Liver (tissue), 3 donors: ENCODE results near the gene TYMP.

Experiments used
- FOXA1 ChIP-seq: IDR thresholded peaks from 2 replicates; pipeline ENCODE4 v1.6.1; 2016; ENCODE audit warnings: antibody characterized with exemption
- RAD21 ChIP-seq, 2 donors: IDR thresholded peaks; 2 replicates each; pipeline ENCODE4 v1.6.1; 2016; ENCODE audit warnings: antibody characterized with exemption in 2 of 2, mild to moderate bottlenecking in 2 of 2
- RXRA ChIP-seq, 2 donors: IDR thresholded peaks; 2 replicates each; pipeline ENCODE4 v1.6.1; 2017 to 2018; ENCODE audit warnings: antibody characterized with exemption in 2 of 2, mild to moderate bottlenecking in 1 of 2
- SP1 ChIP-seq: IDR thresholded peaks from 2 replicates; pipeline ENCODE4 v1.6.1; 2018; ENCODE audit warnings: antibody characterized with exemption, mild to moderate bottlenecking
- TAF1 ChIP-seq: conservative IDR thresholded peaks from 2 replicates; pipeline ENCODE4 v1.6.1; 2016; ENCODE audit warnings: antibody characterized with exemption, mild to moderate bottlenecking
- YY1 ChIP-seq: IDR thresholded peaks from 2 replicates; pipeline ENCODE4 v1.6.1; 2016; ENCODE audit warnings: antibody characterized with exemption, mild to moderate bottlenecking
- TF ChIP-seq, protein P1 (sequence below): fragments of 150-350 bp; IDR thresholded peaks from 2 replicates; pipeline ENCODE4 v1.5.1; 2017; ENCODE audit warnings: improper control_type of control experiment, low read depth, low read length; ENCODE audit not compliant: missing input control
- TF ChIP-seq, protein P2 (sequence below): IDR thresholded peaks from 2 replicates; pipeline ENCODE4 v1.6.1; 2016; ENCODE audit warnings: antibody characterized with exemption, mild to moderate bottlenecking
- TF ChIP-seq, protein P3 (sequence below): IDR thresholded peaks from 2 replicates; pipeline ENCODE4 v1.6.1; 2016; ENCODE audit warnings: antibody characterized with exemption
- donor health status: healthy.
- donor health status: healthy.

DNA sequence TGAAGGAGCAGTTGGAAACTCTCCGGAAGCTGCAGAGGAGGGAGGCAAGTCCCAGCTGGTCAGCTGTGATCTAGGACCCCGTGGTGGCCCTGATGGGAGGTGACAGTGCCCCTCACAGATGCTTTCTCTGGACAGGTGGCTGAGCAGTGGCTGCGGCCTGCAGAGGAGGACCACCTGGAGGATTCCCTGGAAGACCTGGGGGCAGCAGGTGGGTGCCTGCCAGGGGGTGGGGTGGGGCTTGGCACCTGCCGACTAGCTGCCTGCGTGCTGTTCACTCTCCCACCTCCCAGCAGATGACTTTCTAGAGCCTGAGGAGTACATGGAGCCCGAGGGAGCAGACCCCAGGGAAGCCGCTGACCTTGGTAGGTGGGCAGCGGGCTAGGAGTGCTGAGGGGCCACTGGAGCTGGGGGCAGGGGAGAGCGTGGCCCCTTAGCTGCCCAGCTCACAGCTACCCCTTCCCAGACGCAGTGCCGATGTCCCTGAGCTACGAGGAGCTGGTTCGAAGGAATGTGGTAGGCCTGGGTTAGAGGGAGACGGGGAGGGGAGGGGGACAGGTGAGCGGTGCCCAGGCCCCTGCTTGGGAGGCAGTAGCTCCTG, 7.5 kb downstream of the TYMP start:
- no peak for TF ChIP-seq YY1
- TF ChIP-seq, protein P1, sequence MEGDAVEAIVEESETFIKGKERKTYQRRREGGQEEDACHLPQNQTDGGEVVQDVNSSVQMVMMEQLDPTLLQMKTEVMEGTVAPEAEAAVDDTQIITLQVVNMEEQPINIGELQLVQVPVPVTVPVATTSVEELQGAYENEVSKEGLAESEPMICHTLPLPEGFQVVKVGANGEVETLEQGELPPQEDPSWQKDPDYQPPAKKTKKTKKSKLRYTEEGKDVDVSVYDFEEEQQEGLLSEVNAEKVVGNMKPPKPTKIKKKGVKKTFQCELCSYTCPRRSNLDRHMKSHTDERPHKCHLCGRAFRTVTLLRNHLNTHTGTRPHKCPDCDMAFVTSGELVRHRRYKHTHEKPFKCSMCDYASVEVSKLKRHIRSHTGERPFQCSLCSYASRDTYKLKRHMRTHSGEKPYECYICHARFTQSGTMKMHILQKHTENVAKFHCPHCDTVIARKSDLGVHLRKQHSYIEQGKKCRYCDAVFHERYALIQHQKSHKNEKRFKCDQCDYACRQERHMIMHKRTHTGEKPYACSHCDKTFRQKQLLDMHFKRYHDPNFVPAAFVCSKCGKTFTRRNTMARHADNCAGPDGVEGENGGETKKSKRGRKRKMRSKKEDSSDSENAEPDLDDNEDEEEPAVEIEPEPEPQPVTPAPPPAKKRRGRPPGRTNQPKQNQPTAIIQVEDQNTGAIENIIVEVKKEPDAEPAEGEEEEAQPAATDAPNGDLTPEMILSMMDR: no peak
- TF ChIP-seq RXRA (IDR thresholded peaks at IDR 0.05): no peak
- TF ChIP-seq TAF1: no peak
- TF ChIP-seq SP1: no peak
- TF ChIP-seq RAD21 (IDR thresholded peaks at IDR 0.05): no peak
- TF ChIP-seq FOXA1: no peak
- TF ChIP-seq, protein P2, sequence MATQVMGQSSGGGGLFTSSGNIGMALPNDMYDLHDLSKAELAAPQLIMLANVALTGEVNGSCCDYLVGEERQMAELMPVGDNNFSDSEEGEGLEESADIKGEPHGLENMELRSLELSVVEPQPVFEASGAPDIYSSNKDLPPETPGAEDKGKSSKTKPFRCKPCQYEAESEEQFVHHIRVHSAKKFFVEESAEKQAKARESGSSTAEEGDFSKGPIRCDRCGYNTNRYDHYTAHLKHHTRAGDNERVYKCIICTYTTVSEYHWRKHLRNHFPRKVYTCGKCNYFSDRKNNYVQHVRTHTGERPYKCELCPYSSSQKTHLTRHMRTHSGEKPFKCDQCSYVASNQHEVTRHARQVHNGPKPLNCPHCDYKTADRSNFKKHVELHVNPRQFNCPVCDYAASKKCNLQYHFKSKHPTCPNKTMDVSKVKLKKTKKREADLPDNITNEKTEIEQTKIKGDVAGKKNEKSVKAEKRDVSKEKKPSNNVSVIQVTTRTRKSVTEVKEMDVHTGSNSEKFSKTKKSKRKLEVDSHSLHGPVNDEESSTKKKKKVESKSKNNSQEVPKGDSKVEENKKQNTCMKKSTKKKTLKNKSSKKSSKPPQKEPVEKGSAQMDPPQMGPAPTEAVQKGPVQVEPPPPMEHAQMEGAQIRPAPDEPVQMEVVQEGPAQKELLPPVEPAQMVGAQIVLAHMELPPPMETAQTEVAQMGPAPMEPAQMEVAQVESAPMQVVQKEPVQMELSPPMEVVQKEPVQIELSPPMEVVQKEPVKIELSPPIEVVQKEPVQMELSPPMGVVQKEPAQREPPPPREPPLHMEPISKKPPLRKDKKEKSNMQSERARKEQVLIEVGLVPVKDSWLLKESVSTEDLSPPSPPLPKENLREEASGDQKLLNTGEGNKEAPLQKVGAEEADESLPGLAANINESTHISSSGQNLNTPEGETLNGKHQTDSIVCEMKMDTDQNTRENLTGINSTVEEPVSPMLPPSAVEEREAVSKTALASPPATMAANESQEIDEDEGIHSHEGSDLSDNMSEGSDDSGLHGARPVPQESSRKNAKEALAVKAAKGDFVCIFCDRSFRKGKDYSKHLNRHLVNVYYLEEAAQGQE: no peak
- TF ChIP-seq, protein P3, sequence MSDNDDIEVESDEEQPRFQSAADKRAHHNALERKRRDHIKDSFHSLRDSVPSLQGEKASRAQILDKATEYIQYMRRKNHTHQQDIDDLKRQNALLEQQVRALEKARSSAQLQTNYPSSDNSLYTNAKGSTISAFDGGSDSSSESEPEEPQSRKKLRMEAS: no peak
